Measurements from ENCODE around the gene COP1. TPM values are rescaled to one million over a fixed set of nuclear protein-coding genes. Genes with fewer than 3 reads are reported as not detected.
A peak's percentile ranks its signal among the peaks of the same experiment; 100 is the strongest.

COP1 gene
- total and polyA plus RNA-seq, 2 of the 13 experiments (the other 11 are each of a cell fraction or from before 2014, with no cell fraction given): 20.5 to 51.3 TPM

- Histone ChIP-seq H2AFZ (ENCODE audit: low read length) (no peak overlapping the region), H3K9ac (ENCODE audit: insufficient read depth, low read depth, low read length) (no peak overlapping the region), H3K79me2 (ENCODE audit: insufficient read depth, low read length) (peaks cover 92% of the 10 kb centered on the region), H3K27me3 (ENCODE audit: control insufficient read depth in 1 of 2, insufficient read depth in 2 of 2, low read length in 2 of 2) (no peaks in the 10 kb centered on the region), H3K4me2 (ENCODE audit: low read depth, low read length) (no peak overlapping the region), H3K4me1 (ENCODE audit: insufficient read depth, low read length) (peaks cover 5% of the 10 kb centered on the region), H3K9me3 (ENCODE audit: low read length) (no peaks in the 10 kb centered on the region), H4K20me1 (ENCODE audit: insufficient read depth, low read length) (peaks cover 8% of the 10 kb centered on the region; the same call in 1 of the 2 replicates), H3K27ac (ENCODE audit: extremely low read length, insufficient read depth, low read length) (no peak overlapping the region), H3K36me3 (replicated peaks in 1 of 2; ENCODE audit: control insufficient read depth in 1 of 2, insufficient read depth in 2 of 2, low read length in 2 of 2) (no peaks in the 10 kb centered on the region), H3K4me3 (replicated peaks in 1 of 3; ENCODE audit: insufficient read depth in 1 of 3, low read depth in 2 of 3, low read length in 3 of 3) (no peak overlapping the region)
- in situ Hi-C loops (cut with HindIII; ENCODE audit: extremely low pct_ligation_motif_present, low pct_unique_long_range_greater_than_20kb) (no loop called here), intact Hi-C loops (cut with micrococcal nuclease; ENCODE audit: unreplicated experiment) (no loop called here)
- 100% methylated on average over 2 of the region's 2 CpGs for WGBS (ENCODE audit: low lambda C conversion rate)
- ATAC-seq (no peak), DNase-seq (ENCODE audit: low spot score) (peak; percentile 14), FAIRE-seq (no peak)
- no TSS peak for BruUV-seq (replicated peaks)
- TF ChIP-seq CREB1 (IDR thresholded peaks at IDR 0.05) (no peak), CREB1 (CRISPR knock-in tag; IDR thresholded peaks at IDR 0.05) (no peak), TEAD3 (CRISPR knock-in tag; optimal IDR thresholded peaks at IDR 0.05; ENCODE audit: borderline replicate concordance) (peak; percentile 14)
- CTCF ChIA-PET (ENCODE audit: low intra/inter-chr PET ratio, low total read pairs): no interaction called here
- POLR2A ChIA-PET: no interaction called here
Observed at GRCh38 chr1:176188604-176189003, 18.5 kb downstream of the COP1 start.

- Histone ChIP-seq H3K9me3 (ENCODE audit: low read length) (no peaks in the 10 kb centered on the region), H3K36me3 (replicated peaks in 1 of 2; ENCODE audit: control insufficient read depth in 1 of 2, insufficient read depth in 2 of 2, low read length in 2 of 2) (peaks cover 0 to 7% of the 10 kb centered on the region in 2 experiments; a peak in 1 of 5 replicates), H2AFZ (ENCODE audit: low read length) (no peak overlapping the region), H3K4me3 (replicated peaks in 1 of 3; ENCODE audit: insufficient read depth in 1 of 3, low read depth in 2 of 3, low read length in 3 of 3) (no peak overlapping the region), H3K9ac (ENCODE audit: insufficient read depth, low read depth, low read length) (no peak overlapping the region), H3K4me2 (ENCODE audit: low read depth, low read length) (no peak overlapping the region), H4K20me1 (ENCODE audit: insufficient read depth, low read length) (0 out of 2 replicates have a peak, but pooled peaks cover 1% of the 10 kb centered on the region), H3K27me3 (ENCODE audit: control insufficient read depth in 1 of 2, insufficient read depth in 2 of 2, low read length in 2 of 2) (no peaks in the 10 kb centered on the region), H3K27ac (ENCODE audit: extremely low read length, insufficient read depth, low read length) (no peak overlapping the region), H3K79me2 (ENCODE audit: insufficient read depth, low read length) (peaks cover 88% of the 10 kb centered on the region), H3K4me1 (ENCODE audit: insufficient read depth, low read length) (no peaks in the 10 kb centered on the region)
- no peak for FAIRE-seq
- no peak for ATAC-seq
- DNase-seq (ENCODE audit: low spot score): no peak
- TF ChIP-seq ETV6 (CRISPR knock-in tag; conservative IDR thresholded peaks at IDR 0.05): no peak
- TF ChIP-seq, protein P1, sequence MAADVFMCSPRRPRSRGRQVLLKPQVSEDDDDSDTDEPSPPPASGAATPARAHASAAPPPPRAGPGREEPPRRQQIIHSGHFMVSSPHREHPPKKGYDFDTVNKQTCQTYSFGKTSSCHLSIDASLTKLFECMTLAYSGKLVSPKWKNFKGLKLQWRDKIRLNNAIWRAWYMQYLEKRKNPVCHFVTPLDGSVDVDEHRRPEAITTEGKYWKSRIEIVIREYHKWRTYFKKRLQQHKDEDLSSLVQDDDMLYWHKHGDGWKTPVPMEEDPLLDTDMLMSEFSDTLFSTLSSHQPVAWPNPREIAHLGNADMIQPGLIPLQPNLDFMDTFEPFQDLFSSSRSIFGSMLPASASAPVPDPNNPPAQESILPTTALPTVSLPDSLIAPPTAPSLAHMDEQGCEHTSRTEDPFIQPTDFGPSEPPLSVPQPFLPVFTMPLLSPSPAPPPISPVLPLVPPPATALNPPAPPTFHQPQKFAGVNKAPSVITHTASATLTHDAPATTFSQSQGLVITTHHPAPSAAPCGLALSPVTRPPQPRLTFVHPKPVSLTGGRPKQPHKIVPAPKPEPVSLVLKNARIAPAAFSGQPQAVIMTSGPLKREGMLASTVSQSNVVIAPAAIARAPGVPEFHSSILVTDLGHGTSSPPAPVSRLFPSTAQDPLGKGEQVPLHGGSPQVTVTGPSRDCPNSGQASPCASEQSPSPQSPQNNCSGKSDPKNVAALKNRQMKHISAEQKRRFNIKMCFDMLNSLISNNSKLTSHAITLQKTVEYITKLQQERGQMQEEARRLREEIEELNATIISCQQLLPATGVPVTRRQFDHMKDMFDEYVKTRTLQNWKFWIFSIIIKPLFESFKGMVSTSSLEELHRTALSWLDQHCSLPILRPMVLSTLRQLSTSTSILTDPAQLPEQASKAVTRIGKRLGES (CRISPR knock-in tag; IDR thresholded peaks at IDR 0.05; ENCODE audit: borderline replicate concordance): no peak
- TF ChIP-seq, protein P2, sequence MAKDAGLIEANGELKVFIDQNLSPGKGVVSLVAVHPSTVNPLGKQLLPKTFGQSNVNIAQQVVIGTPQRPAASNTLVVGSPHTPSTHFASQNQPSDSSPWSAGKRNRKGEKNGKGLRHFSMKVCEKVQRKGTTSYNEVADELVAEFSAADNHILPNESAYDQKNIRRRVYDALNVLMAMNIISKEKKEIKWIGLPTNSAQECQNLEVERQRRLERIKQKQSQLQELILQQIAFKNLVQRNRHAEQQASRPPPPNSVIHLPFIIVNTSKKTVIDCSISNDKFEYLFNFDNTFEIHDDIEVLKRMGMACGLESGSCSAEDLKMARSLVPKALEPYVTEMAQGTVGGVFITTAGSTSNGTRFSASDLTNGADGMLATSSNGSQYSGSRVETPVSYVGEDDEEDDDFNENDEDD (CRISPR knock-in tag; IDR thresholded peaks at IDR 0.05; ENCODE audit: borderline replicate concordance): no peak
- no peak for TF ChIP-seq ZSCAN20 (CRISPR knock-in tag; IDR thresholded peaks at IDR 0.05; ENCODE audit: borderline replicate concordance)
- TF ChIP-seq SIX1 (CRISPR knock-in tag; IDR thresholded peaks at IDR 0.05; ENCODE audit: borderline replicate concordance): no peak
- TF ChIP-seq ATF2 (CRISPR knock-in tag; IDR thresholded peaks at IDR 0.05): no peak
- POLR2A ChIA-PET: interaction anchor here (1.4 kb wide), 1 partner anchor 21 kb away, joined by 4 read pairs; the partner anchor contains the start of gene COP1
- in situ Hi-C loops (cut with HindIII; ENCODE audit: extremely low pct_ligation_motif_present, low pct_unique_long_range_greater_than_20kb): no loop called here
- CTCF ChIA-PET (ENCODE audit: low intra/inter-chr PET ratio, low total read pairs): no interaction called here
- BruUV-seq (replicated peaks): no TSS peak
- intact Hi-C loops (cut with micrococcal nuclease; ENCODE audit: unreplicated experiment): no loop called here
- WGBS (ENCODE audit: low lambda C conversion rate): 93% methylated on average over 3 of the region's 3 CpGs
Observed at GRCh38 chr1:176187001-176187400, 20.1 kb downstream of the COP1 start.

All from HepG2 (cell line).